Ramos (cell line): ENCODE data around the gene ESPN.
"Not testable (repeated sequence)": the region's sequence is repeated elsewhere in the genome, so short reads cannot be mapped to it uniquely, and the experiment has no call there.

Experiments
- in situ Hi-C: fragments of 300-500 bp; cut with MboI; formaldehyde crosslinking; loops from one replicate; pipeline ENCODE4 v1.14.3; 2022; ENCODE audit warnings: low sequenced_read_pairs; ENCODE audit not compliant: unreplicated experiment

ESPN gene

DNA sequence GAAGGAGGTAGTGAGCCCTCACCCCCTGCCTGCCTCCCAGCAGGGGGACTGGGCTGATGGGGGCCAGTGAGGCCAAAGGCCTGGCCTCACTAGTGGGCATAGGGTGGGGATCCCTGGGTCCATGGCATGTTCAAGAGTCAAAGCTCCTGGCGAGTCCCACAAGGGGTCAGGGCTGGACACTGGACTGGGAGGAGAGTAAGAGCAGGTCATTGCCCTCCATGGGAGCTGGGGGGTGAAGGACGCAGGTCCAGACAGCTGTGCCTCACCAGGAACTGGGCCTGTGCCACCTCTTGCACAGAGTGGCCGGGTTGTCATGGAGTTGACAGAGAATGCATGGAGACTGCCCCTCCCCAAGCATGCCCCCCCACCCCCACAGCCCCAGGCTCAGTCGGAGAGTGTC lies 21.4 kb downstream of the ESPN start:
- in situ Hi-C loops: not testable (repeated sequence)

GRCh38 chr1:6446665-6447015 lies 22.1 kb downstream of the ESPN start:
- in situ Hi-C loops: no loop called here

DNA sequence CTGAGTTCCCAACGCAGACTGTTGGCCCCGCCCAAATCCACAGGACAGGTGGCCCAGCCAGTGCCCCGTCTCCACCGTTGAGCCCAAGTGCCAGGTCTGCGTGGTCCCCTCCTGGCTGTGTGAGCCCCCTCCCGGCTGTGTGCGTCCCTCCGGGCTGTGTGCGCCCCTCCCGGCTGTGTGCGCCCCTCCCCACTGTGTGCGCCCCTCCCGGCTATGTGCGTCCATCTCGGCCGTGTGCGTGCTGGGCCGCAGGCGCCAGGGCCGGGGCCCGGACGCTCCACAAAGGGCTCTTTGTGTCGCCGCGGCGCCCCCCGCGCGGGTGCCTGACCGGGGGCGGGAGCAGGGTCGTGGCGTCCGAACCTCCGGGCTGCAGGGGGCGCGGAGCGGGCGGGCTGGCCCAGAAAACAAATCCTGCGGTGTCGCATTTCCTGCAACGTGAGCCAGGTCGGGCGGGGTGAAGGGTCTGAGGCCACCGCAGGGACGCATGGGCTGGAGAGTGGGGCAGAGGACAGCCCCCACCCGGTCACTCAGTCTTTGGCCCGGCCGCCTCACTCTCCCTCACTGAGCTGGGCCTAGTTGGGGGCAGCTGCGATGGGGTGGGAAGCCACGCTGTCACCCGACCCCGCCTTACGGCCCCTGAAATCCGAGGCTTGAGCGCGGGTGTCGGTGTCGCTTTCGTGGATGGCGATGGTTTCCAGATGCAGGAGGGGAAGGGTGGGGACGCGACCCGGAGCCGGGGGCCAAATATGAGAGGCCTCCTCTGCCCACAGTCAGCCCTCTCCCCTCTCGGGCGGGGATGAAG lies 22.6 kb downstream of the ESPN start:
- in situ Hi-C loops: no loop called here

- in situ Hi-C loops: no loop called here
Measured at GRCh38 chr1:6447818-6448748, 23.5 kb downstream of the ESPN start.

DNA sequence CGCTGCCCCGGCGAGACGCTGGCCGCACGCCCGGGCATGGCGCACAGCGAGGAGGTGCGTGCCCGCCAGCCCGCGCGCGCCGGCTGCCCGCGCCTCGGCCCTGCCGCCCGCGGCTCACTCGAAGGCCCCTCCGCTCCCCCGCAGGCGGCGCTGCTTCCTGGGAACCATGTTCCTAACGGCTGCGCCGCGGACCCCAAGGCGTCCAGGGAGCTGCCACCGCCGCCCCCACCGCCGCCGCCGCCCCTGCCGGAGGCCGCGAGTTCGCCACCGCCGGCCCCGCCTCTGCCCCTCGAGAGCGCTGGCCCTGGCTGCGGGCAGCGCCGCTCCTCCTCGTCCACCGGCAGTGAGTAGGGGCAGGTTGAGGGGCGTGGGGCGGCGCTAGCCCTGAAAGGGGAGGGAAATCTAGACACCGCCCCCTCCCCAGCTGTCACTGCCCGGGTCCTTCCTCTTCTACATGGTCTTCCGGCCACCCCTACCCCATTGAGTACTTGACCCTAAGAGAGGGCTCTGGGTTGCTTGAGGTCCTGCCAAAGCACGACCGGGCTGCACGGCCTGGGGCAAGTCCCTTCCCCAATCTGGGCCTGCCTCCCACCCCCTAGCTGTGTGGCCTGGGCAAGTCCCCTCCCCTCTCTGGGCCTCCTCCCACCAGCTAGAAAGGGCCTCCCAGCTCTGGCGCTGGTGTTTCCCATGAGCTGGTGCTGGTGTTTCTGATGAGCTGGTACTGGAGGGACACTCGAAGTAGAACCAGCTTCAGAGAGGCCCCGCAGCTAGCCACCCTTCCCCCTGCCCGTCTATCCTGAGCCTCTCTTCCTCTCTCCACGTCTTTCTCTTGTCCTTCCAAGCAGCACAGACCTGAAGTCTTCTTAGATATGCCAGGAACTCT lies 24.4 kb downstream of the ESPN start:
- in situ Hi-C loops: no loop called here

DNA sequence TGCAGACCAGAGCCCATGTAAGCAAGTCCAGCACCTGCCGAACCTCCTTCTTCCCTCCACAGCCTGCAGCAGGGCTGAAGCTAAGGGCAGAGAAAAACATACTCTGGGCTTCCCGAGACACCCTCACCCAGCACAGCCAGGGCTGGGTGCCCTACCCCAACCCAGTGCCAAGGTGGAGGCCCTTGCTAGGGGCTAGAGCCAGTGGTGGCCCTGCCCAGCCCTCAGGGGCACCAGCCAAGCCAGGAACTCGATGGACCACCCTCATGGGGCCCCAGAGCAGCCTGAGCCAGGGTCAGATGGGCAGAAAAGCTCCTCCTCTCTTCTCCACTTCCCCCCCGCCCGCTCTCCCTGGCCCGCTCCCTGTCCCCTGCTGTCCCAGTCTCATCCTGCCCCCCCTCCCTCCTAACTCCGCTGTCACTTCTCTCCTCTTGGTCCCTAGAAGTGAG lies 25.5 kb downstream of the ESPN start:
- in situ Hi-C loops: no loop called here

- in situ Hi-C loops: not testable (repeated sequence)
Measured at GRCh38 chr1:6450486-6450885, 25.9 kb downstream of the ESPN start.

DNA sequence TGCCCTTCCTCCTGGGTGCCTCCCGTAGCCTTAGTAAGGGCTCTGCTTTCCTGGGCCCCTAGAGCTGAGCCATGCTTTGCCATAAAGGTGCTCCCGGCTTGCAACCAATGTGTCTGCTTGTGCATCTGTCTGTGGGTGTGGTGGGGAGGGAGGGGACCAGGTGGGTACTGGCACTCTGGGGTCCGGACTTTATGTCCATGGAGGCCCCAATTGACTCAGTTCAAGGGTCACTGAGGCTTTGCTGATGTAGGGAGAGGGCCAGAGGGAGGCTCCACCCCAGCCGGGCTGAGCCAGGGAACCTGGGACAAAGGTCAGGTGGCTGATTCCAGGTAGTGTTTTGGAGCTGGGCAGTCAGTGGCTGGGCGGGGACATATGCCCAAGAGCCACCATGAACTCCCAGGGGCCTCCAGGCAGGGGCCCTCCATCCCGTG lies 26.4 kb downstream of the ESPN start:
- in situ Hi-C loops: no loop called here

DNA sequence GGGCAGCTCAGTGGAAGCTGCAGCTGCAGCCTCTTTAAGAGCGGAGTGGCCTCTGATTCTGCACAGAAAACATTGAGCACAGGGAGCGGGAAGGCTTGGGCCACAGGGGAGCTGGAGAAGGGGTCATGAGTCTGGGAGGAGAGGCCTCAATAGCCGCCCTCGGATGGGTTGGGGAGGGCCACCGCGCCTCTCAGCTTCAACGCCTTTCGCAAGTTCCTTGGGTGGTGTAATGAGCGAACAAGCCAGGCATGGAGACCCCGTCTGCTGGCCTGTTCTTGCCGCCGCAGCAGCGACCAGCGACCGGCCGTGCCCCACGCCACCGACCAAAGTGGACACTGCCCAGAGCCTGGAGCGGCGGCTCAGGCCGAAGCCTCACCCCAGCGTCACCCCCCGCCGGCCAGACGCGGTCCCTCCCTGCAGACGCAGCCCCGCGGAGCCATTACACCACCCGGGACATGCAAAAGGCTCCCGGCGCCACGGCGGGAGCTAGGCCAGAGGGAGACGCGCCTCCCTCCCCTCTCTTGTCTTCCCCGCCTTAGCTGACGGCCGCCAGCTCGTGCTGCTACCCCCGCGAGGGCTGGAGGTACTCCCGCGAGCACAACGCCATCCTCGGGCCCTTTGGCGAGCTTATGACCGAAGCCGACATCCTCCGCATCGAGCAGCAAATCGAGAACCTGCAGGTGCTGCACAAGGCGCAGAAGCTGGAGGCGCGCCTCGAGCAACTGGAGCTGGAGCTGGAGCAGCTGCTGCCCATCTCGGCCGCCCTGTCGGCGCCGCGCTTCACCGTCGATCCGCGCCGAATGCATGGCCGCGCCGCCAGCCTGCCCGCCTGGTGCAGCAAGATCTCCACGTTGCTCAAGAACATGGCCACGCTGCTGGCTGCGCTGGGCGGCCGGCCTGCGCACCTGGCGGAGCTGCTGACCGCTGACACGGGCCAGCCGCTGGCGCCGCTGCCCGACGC lies 29.6 kb downstream of the ESPN start:
- in situ Hi-C loops: not testable (repeated sequence)

DNA sequence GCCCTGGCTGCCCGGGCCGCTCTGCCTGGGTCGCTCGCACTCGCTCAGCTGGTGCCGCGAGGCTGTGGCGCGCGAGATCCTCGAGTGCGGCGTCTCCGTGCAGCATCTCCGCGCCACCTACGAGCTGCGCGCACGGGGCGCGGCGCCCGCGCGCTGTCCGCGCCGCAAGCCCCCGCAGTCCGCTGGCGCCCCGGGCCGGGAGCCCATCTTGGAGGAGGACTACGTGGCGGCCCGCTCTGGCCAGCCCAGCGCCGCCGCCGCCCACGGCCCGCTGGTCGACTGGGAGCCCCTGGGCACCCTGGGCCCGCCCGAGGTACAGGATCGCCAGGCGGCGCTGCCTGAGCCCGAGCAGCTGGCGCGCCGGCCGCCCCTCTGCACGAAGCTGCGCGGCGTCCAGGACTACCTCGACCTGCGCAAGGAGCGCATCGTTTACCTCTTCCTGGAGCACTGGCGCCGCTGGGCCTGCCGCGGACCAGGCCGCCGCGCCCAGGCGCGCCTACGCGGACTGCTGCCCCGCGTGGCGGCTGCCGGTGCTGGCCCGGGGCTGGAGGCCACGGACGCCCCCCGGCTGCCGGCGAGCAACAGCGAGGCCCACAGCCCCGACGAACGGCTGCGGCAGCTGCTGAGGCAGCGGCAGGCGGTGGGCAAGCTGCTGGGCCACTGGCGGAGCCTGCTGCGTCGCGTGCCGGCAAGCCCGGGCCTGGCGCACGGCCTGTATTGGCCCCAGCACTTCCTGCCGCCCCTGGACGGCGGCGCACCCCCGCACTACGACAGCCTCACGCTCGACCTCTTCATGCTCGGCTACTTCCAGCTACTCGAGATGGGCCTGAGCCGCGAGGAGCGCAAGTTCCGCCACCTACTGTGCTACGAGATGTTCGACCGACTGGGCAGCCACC lies 30.5 kb downstream of the ESPN start:
- in situ Hi-C loops: no loop called here

DNA sequence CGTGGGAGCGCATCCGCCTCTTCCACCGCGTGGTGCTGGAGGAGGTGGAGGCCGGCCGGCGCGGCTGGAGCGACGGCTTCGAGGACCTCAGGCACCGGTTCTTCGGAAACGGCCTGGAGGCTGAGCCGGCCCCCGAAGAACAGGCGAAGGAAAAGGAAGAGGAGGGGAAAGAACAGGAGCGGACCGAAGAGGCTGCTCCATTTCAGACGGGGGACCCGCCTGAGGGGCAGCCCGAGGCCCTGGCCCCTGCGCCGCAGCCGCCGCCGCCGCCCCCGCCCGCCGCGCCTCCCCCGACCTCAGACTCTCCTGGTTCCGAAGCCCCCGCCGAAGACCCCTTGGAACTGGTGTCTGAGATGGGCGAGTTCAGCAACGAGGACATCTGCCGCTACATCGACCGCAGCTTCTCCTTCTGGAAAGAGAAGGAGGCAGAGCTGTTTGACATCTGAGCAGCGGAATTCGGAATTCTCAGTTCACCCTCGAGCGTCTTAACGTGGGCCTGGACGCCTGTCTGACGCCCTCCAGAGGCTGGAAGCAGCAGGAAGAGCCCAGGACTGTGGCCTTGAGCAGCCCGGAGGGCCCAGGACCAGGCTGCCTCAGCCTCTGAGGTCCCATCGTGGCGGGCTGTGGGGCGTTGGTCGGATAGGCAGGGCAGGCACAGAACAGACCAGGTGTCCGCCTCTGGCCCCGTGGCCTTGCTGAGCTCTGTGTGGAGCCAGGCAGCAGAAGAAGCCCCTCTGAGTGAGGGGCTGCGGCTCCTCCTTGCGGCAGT lies 31.4 kb downstream of the ESPN start:
- in situ Hi-C loops: not testable (repeated sequence)

GRCh38 chr1:6456800-6457466 lies 32.4 kb downstream of the ESPN start:
- in situ Hi-C loops: no loop called here

DNA sequence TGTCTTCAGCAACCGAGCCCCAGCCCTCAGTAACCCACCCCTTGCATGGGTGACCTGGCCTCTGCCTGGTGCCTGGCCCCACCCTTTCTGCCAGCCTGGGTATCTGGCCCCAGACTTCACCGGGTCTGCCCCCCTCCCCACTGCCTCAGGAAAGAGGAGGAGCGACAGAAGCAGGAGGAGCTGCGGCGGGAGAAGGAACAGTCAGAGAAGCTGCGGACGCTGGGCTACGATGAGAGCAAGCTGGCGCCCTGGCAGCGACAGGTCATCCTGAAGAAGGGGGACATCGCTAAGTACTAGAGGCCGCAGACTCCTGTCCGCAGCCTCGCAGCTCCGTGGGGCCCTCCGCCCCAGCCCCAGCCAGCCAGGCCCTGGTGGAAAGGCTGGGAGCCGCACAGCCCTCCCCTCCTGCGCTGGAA lies 35.3 kb downstream of the ESPN start:
- in situ Hi-C loops: no loop called here

GRCh38 chr1:6460301-6461050 lies 35.9 kb downstream of the ESPN start:
- in situ Hi-C loops: no loop called here

DNA sequence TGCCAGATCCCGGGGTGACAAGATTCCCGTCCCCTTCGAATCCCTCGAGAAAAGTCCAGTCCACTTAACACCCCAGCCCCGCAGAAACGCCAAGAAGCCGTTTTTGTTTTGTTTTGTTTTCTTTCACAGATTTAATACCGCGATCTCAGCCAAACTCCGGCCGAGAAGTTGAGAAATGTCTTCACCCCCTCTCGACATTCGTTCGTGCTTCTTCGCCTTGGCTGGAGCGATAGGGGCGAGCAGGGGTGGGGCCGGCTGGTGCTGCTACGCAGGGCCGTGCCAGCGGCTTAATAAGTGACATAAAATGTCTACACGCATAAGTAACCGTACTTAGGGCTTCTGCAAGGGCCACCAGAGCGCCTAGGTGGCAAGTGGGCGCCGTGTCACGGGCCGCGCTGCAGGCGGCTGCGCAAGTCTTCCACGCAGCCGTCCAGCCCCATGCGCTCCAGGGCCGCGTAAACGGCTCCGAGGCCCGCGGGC lies 36.5 kb downstream of the ESPN start:
- in situ Hi-C loops: no loop called here
